SU-DHL-6 (cell line): ENCODE measurements around the gene CERS6.

Experiments used
- EZH2phosphoT487 ChIP-seq: fragments of 200-600 bp; sonication (generic), shearing (Covaris generic); conservative IDR thresholded peaks from 2 replicates; pipeline ENCODE4 v1.6.1; 2018; ENCODE audit warnings: mild to moderate bottlenecking, antibody characterized with exemption, low read length, moderate library complexity, mixed read lengths
- TF ChIP-seq, protein P1 (sequence below): fragments of 200-600 bp; sonication (generic); IDR thresholded peaks from one replicate; pipeline ENCODE4 v1.5.1; 2017; ENCODE audit warnings: antibody characterized with exemption, mild to moderate bottlenecking, low read length, moderate library complexity; ENCODE audit not compliant: insufficient read depth, poor library complexity, severe bottlenecking

- TF ChIP-seq, protein P1, sequence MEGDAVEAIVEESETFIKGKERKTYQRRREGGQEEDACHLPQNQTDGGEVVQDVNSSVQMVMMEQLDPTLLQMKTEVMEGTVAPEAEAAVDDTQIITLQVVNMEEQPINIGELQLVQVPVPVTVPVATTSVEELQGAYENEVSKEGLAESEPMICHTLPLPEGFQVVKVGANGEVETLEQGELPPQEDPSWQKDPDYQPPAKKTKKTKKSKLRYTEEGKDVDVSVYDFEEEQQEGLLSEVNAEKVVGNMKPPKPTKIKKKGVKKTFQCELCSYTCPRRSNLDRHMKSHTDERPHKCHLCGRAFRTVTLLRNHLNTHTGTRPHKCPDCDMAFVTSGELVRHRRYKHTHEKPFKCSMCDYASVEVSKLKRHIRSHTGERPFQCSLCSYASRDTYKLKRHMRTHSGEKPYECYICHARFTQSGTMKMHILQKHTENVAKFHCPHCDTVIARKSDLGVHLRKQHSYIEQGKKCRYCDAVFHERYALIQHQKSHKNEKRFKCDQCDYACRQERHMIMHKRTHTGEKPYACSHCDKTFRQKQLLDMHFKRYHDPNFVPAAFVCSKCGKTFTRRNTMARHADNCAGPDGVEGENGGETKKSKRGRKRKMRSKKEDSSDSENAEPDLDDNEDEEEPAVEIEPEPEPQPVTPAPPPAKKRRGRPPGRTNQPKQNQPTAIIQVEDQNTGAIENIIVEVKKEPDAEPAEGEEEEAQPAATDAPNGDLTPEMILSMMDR: no peak
- no peak for TF ChIP-seq EZH2phosphoT487
Measured at GRCh38 chr2:168809537-168809936, 353.5 kb downstream of the CERS6 start.
